Endodermal cell (in vitro differentiated cells): Measurements from ENCODE around the gene P2RX2. TPM values are rescaled to one million over a fixed set of nuclear protein-coding genes. Genes with fewer than 3 reads are reported as not detected.
A peak's percentile ranks its signal among the peaks of the same experiment; 100 is the strongest.

Experiments
- DNase-seq: peaks from one replicate; pipeline ENCODE4 v3.0.0-alpha.2; 2017
- H3K27ac ChIP-seq: 2 replicates; pipeline ENCODE4 v1.5.1; 2013; ENCODE audit warnings: mild to moderate bottlenecking, low read depth, low read length, moderate library complexity
- H3K27me3 ChIP-seq: 2 replicates; pipeline ENCODE4 v1.6.1; 2013; ENCODE audit warnings: mild to moderate bottlenecking, low read length, moderate library complexity; ENCODE audit not compliant: insufficient read depth, control insufficient read depth, poor library complexity, severe bottlenecking
- H3K36me3 ChIP-seq: 2 replicates; pipeline ENCODE4 v1.7.0; 2013; ENCODE audit warnings: mild to moderate bottlenecking, low read length, moderate library complexity; ENCODE audit not compliant: control insufficient read depth, insufficient read depth
- H3K4me1 ChIP-seq: one replicate; pipeline ENCODE4 v1.7.0; 2013; ENCODE audit warnings: low read length; ENCODE audit not compliant: control insufficient read depth, insufficient read depth
- H3K4me3 ChIP-seq: 2 replicates; pipeline ENCODE4 v1.5.1; 2013; ENCODE audit warnings: mild to moderate bottlenecking, low read length, moderate library complexity
- H3K9ac ChIP-seq: 2 replicates; pipeline ENCODE4 v1.6.1; 2013; ENCODE audit warnings: mild to moderate bottlenecking, low read length, moderate library complexity; ENCODE audit not compliant: poor library complexity, severe bottlenecking; ENCODE audit errors: extremely low read depth
- H3K9me3 ChIP-seq: 2 replicates; pipeline ENCODE4 v1.6.1; 2013; ENCODE audit warnings: mild to moderate bottlenecking, low read length, moderate library complexity; ENCODE audit not compliant: control insufficient read depth
- H3K27ac Mint-ChIP-seq: 2 replicates; pipeline ENCODE4 v1.8.0; 2020; ENCODE audit warnings: mixed read lengths
- H3K27me3 Mint-ChIP-seq: 2 replicates; pipeline ENCODE4 v1.8.0; 2021; ENCODE audit warnings: mild to moderate bottlenecking, mixed read lengths; ENCODE audit not compliant: insufficient read depth
- H3K36me3 Mint-ChIP-seq: 2 replicates; pipeline ENCODE4 v1.8.0; 2020; ENCODE audit warnings: low read depth, mixed read lengths
- H3K4me1 Mint-ChIP-seq: 2 replicates; pipeline ENCODE4 v1.8.0; 2020; ENCODE audit warnings: mixed read lengths
- H3K4me3 Mint-ChIP-seq: 2 replicates; pipeline ENCODE4 v1.8.0; 2020; ENCODE audit warnings: mild to moderate bottlenecking, moderate library complexity, mixed read lengths
- H3K9me3 Mint-ChIP-seq: 2 replicates; pipeline ENCODE4 v1.8.0; 2020; ENCODE audit warnings: mild to moderate bottlenecking, mixed read lengths
- WGBS, 2 experiments: methylation state at CpG; one replicate each; pipeline versions ENCODE4 v1.1.5 to v1.1.7; 2013; ENCODE audit warnings: missing lambda C conversion rate in 2 of 2, mixed read lengths in 1 of 2; ENCODE audit not compliant: insufficient coverage in 1 of 2, insufficient read length in 1 of 2; 5-methylcytosine and 5-hydroxymethylcytosine counted together
- total RNA-seq, 2 donors: library from RNA; stranded (reverse); fragmentation: NEBNext Ultra II Directional in 1 of 2; extraction: Animal tissue kit (Norgen Biotek cat#: 25700) in 1 of 2; gene quantifications; 2 replicates in 1 of 2; 3 replicates in 1 of 2; pipeline ENCODE4 v1.2.1, GENCODE V29; 2021
- TF ChIP-seq, protein P1 (sequence below): fragments of 200-600 bp; sonication (generic); conservative IDR thresholded peaks from 2 replicates; pipeline ENCODE4 v1.5.0; 2021; ENCODE audit warnings: antibody characterized with exemption, mild to moderate bottlenecking

The P2RX2 gene
- total RNA-seq, 2 donors from 2014 or later = 0.97 to 2.8 TPM

DNA sequence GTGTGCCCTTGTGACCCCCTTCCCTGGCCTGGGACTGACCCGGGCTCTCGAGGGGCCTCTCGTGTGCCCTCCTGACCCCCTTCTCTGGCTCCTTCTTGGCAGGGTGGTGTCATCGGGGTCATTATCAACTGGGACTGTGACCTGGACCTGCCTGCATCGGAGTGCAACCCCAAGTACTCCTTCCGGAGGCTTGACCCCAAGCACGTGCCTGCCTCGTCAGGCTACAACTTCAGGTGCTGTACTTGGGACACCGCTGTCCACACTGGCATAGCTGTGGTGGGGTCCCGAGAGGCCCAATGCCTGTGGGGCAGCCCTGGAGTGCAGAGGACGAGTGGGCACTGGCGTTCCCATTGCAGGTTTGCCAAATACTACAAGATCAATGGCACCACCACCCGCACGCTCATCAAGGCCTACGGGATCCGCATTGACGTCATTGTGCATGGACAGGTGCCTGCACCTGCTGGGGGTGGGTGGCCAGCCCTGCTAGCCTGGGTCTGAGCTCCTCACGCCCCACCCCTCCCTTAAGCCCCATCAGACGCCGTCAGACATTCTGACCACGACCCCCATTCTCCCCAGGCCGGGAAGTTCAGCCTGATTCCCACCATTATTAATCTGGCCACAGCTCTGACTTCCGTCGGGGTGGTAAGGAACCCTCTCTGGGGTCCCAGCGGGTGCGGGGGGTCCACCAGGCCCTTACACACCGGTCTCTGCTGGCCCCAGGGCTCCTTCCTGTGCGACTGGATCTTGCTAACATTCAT lies 2.5 kb downstream of the P2RX2 start:
- Mint-ChIP-seq H3K9me3 (peaks cover 21% of the 10 kb centered on the region), H3K4me3 (no peak overlapping the region), H3K27me3 (peaks cover 43% of the 10 kb centered on the region), H3K27ac (no peak overlapping the region), H3K4me1 (no peaks in the 10 kb centered on the region), H3K36me3 (peaks cover 19% of the 10 kb centered on the region)
- DNase-seq = no peak
- 85 to 86% methylated on average over 22 to 28 of the region's 28 CpGs for WGBS, 2 experiments
- Histone ChIP-seq H3K27me3 (peaks cover 40% of the 10 kb centered on the region), H3K4me3 (no peak overlapping the region), H3K9ac (no peak overlapping the region), H3K27ac (no peak overlapping the region), H3K4me1 (no peaks in the 10 kb centered on the region), H3K9me3 (peaks cover 20% of the 10 kb centered on the region), H3K36me3 (peaks cover 24% of the 10 kb centered on the region)
- TF ChIP-seq, protein P1, sequence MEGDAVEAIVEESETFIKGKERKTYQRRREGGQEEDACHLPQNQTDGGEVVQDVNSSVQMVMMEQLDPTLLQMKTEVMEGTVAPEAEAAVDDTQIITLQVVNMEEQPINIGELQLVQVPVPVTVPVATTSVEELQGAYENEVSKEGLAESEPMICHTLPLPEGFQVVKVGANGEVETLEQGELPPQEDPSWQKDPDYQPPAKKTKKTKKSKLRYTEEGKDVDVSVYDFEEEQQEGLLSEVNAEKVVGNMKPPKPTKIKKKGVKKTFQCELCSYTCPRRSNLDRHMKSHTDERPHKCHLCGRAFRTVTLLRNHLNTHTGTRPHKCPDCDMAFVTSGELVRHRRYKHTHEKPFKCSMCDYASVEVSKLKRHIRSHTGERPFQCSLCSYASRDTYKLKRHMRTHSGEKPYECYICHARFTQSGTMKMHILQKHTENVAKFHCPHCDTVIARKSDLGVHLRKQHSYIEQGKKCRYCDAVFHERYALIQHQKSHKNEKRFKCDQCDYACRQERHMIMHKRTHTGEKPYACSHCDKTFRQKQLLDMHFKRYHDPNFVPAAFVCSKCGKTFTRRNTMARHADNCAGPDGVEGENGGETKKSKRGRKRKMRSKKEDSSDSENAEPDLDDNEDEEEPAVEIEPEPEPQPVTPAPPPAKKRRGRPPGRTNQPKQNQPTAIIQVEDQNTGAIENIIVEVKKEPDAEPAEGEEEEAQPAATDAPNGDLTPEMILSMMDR = no peak

DNA sequence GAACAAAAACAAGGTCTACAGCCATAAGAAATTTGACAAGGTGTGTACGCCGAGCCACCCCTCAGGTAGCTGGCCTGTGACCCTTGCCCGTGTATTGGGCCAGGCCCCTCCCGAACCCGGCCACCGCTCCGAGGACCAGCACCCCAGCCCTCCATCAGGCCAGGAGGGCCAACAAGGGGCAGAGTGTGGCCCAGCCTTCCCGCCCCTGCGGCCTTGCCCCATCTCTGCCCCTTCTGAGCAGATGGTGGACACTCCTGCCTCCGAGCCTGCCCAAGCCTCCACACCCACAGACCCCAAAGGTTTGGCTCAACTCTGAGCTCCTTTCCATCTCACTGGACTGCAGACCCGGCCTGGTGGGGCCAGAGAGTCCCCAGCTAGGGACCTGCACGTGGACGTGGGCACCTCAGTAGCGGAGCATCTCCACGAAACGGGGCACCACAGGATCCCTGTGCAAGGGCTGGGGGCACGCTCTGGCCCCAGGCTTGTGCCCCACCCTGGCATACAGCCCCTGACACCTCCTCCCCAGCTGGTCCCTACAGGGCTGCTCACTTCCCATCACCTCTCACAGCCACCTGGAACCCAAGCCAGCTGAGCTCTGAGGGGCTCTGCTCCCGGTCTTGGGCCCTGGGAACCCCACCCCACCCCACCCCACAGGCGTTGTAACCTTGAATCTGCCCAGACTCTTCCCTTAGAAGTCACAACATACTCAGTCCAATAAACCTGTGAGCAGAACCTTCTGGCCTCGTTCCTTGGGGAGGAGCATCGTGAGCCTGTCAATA lies 3.3 kb downstream of the P2RX2 start:
- Histone ChIP-seq H3K9me3 (peaks cover 12% of the 10 kb centered on the region), H3K27ac (no peak overlapping the region), H3K9ac (no peak overlapping the region), H3K4me3 (no peak overlapping the region), H3K27me3 (peaks cover 32% of the 10 kb centered on the region), H3K4me1 (no peaks in the 10 kb centered on the region), H3K36me3 (peaks cover 28% of the 10 kb centered on the region)
- TF ChIP-seq, protein P1 = no peak
- H3K9me3 Mint-ChIP-seq = peaks cover 14% of the 10 kb centered on the region
- H3K4me3 Mint-ChIP-seq = no peak overlapping the region
- WGBS, 2 experiments = 93 to 99% methylated on average over 14 to 21 of the region's 21 CpGs
- no peak for DNase-seq
- H3K27ac Mint-ChIP-seq = peak overlapping the region; percentile 14
- peaks cover 35% of the 10 kb centered on the region for H3K27me3 Mint-ChIP-seq
- H3K4me1 Mint-ChIP-seq = no peaks in the 10 kb centered on the region
- peaks cover 24% of the 10 kb centered on the region for H3K36me3 Mint-ChIP-seq

DNA sequence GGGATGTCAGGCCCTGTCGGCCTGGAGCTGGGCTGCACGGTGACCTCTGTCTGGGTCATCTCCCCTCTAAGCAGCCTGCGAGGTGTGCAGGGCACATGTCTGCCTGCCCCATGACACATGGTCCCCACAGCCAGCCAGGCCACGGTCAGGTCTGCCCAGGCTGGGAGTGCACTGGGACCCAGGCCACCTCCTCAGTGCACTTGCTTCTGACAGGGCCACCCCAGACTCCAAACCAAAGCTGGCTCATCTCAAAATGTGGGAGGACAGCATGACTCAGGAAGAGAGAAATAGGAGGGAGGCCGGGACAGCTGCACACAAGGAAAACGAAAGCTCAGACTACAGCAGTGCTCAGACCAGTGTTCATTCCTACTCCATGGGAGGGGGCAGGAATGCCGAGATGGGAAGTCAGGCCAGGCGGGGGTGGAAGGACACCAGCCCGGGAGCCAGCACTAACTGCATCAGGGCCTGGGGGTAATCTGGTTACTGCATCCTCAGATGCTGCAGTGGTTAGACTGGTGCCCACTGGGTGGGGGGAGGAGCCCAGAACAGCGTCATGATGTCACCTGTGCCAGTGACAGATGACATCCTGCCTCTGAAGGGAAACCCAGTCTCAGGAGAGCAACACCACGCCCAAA lies 4.0 kb downstream of the P2RX2 start:
- Mint-ChIP-seq H3K4me1 (no peaks in the 10 kb centered on the region), H3K27ac (peak overlapping the region; percentile 14), H3K4me3 (no peak overlapping the region), H3K27me3 (peaks cover 28% of the 10 kb centered on the region), H3K36me3 (peaks cover 22% of the 10 kb centered on the region), H3K9me3 (peaks cover 7% of the 10 kb centered on the region)
- H3K4me1 ChIP-seq = no peaks in the 10 kb centered on the region
- DNase-seq = no peak
- peaks cover 28% of the 10 kb centered on the region for H3K36me3 ChIP-seq
- TF ChIP-seq, protein P1 = no peak
- H3K27me3 ChIP-seq = peaks cover 25% of the 10 kb centered on the region
- 90 to 93% methylated on average over 8 to 11 of the region's 11 CpGs for WGBS, 2 experiments
- no peak overlapping the region for H3K27ac ChIP-seq
- H3K9ac ChIP-seq = no peak overlapping the region
- H3K4me3 ChIP-seq = no peak overlapping the region
- peaks cover 5% of the 10 kb centered on the region for H3K9me3 ChIP-seq
